ENCODE measurements around the gene GKAP1.
"Not testable (repeated sequence)": the region's sequence is repeated elsewhere in the genome, so short reads cannot be mapped to it uniquely, and the experiment has no call there.

GKAP1 gene

GRCh38 chr9:83794051-83794450 is 23.5 kb downstream of the GKAP1 start:
- H3K9me3 ChIP-seq (replicated peaks; ENCODE audit: low read length), result no peaks in the 10 kb centered on the region
- no peaks in the 10 kb centered on the region for H3K36me3 ChIP-seq (ENCODE audit: insufficient read depth, low read length)
- H3K9ac ChIP-seq (ENCODE audit: low read depth, low read length), result no peak overlapping the region
- H3K4me3 ChIP-seq (ENCODE audit: low read length), result no peak overlapping the region
- no peaks in the 10 kb centered on the region for H3K4me1 ChIP-seq (ENCODE audit: control insufficient read depth, insufficient read depth, low read length)
- H3K27me3 ChIP-seq (ENCODE audit: control insufficient read depth, insufficient read depth, low read length), result no peaks in the 10 kb centered on the region
- H3K4me2 ChIP-seq (ENCODE audit: low read length), result no peak overlapping the region

- Histone ChIP-seq H3K4me1 (ENCODE audit: control insufficient read depth, insufficient read depth, low read length) (no peaks in the 10 kb centered on the region), H3K27me3 (ENCODE audit: control insufficient read depth, insufficient read depth, low read length) (no peaks in the 10 kb centered on the region), H3K9me3 (replicated peaks; ENCODE audit: low read length) (no peaks in the 10 kb centered on the region), H3K4me3 (ENCODE audit: low read length) (no peak overlapping the region), H3K9ac (ENCODE audit: low read depth, low read length) (no peak overlapping the region), H3K4me2 (ENCODE audit: low read length) (no peak overlapping the region), H3K36me3 (ENCODE audit: insufficient read depth, low read length) (no peaks in the 10 kb centered on the region)
Observed at GRCh38 chr9:83792746-83793145, 24.8 kb downstream of the GKAP1 start.

- H3K9me3 ChIP-seq (replicated peaks; ENCODE audit: low read length), result no peaks in the 10 kb centered on the region
- H3K27me3 ChIP-seq (ENCODE audit: control insufficient read depth, insufficient read depth, low read length), result no peaks in the 10 kb centered on the region
- no peak overlapping the region for H3K9ac ChIP-seq (ENCODE audit: low read depth, low read length)
- H3K4me2 ChIP-seq (ENCODE audit: low read length), result no peak overlapping the region
- no peaks in the 10 kb centered on the region for H3K4me1 ChIP-seq (ENCODE audit: control insufficient read depth, insufficient read depth, low read length)
- no peaks in the 10 kb centered on the region for H3K36me3 ChIP-seq (ENCODE audit: insufficient read depth, low read length)
- H3K4me3 ChIP-seq (ENCODE audit: low read length), result no peak overlapping the region
Observed at GRCh38 chr9:83778164-83778563, 39.4 kb downstream of the GKAP1 start.

GRCh38 chr9:83775932-83776331 is 41.6 kb downstream of the GKAP1 start:
- Histone ChIP-seq H3K4me2 (ENCODE audit: low read length) (no peak overlapping the region), H3K4me3 (ENCODE audit: low read length) (no peak overlapping the region)

GRCh38 chr9:83772860-83773259 is 44.7 kb downstream of the GKAP1 start:
- Histone ChIP-seq H3K4me1 (ENCODE audit: control insufficient read depth, insufficient read depth, low read length) (no peaks in the 10 kb centered on the region), H3K4me3 (ENCODE audit: low read length) (no peak overlapping the region), H3K4me2 (ENCODE audit: low read length) (no peak overlapping the region), H3K36me3 (ENCODE audit: insufficient read depth, low read length) (no peaks in the 10 kb centered on the region), H3K9ac (ENCODE audit: low read depth, low read length) (no peak overlapping the region), H3K9me3 (replicated peaks; ENCODE audit: low read length) (no peaks in the 10 kb centered on the region), H3K27me3 (ENCODE audit: control insufficient read depth, insufficient read depth, low read length) (no peaks in the 10 kb centered on the region)

More at GRCh38 chr9:83775932-83776331, 41.6 kb downstream of the GKAP1 start:
- H3K36me3 ChIP-seq (ENCODE audit: insufficient read depth, low read length), result no peaks in the 10 kb centered on the region
- no peaks in the 10 kb centered on the region for H3K9me3 ChIP-seq (replicated peaks; ENCODE audit: low read length)
- H3K4me1 ChIP-seq (ENCODE audit: control insufficient read depth, insufficient read depth, low read length), result no peaks in the 10 kb centered on the region
- H3K27me3 ChIP-seq (ENCODE audit: control insufficient read depth, insufficient read depth, low read length), result no peaks in the 10 kb centered on the region
- H3K9ac ChIP-seq (ENCODE audit: low read depth, low read length), result no peak overlapping the region

- Histone ChIP-seq H3K9ac (ENCODE audit: low read depth, low read length) (no peak overlapping the region), H3K4me3 (ENCODE audit: low read length) (no peak overlapping the region), H3K4me1 (ENCODE audit: control insufficient read depth, insufficient read depth, low read length) (no peaks in the 10 kb centered on the region), H3K36me3 (ENCODE audit: insufficient read depth, low read length) (no peaks in the 10 kb centered on the region), H3K4me2 (ENCODE audit: low read length) (no peak overlapping the region), H3K27me3 (ENCODE audit: control insufficient read depth, insufficient read depth, low read length) (no peaks in the 10 kb centered on the region), H3K9me3 (replicated peaks; ENCODE audit: low read length) (no peaks in the 10 kb centered on the region)
Observed at GRCh38 chr9:83765376-83765775, 52.2 kb downstream of the GKAP1 start.

- Histone ChIP-seq H3K27me3 (ENCODE audit: control insufficient read depth, insufficient read depth, low read length) (no peaks in the 10 kb centered on the region), H3K4me2 (ENCODE audit: low read length) (no peak overlapping the region), H3K9me3 (replicated peaks; ENCODE audit: low read length) (no peaks in the 10 kb centered on the region), H3K9ac (ENCODE audit: low read depth, low read length) (no peak overlapping the region), H3K4me1 (ENCODE audit: control insufficient read depth, insufficient read depth, low read length) (no peaks in the 10 kb centered on the region), H3K36me3 (ENCODE audit: insufficient read depth, low read length) (no peaks in the 10 kb centered on the region), H3K4me3 (ENCODE audit: low read length) (no peak overlapping the region)
Observed at GRCh38 chr9:83754383-83754977, 63.1 kb downstream of the GKAP1 start.

GRCh38 chr9:83749706-83750105 is 67.9 kb downstream of the GKAP1 start:
- no peaks in the 10 kb centered on the region for H3K9me3 ChIP-seq (replicated peaks; ENCODE audit: low read length)
- H3K4me3 ChIP-seq (ENCODE audit: low read length), result no peak overlapping the region

GRCh38 chr9:83744206-83744605 is 73.4 kb downstream of the GKAP1 start:
- H3K4me1 ChIP-seq (ENCODE audit: control insufficient read depth, insufficient read depth, low read length), result no peaks in the 10 kb centered on the region
- no peak overlapping the region for H3K4me3 ChIP-seq (ENCODE audit: low read length)
- H3K4me2 ChIP-seq (ENCODE audit: low read length), result no peak overlapping the region
- H3K27me3 ChIP-seq (ENCODE audit: control insufficient read depth, insufficient read depth, low read length), result no peaks in the 10 kb centered on the region
- H3K36me3 ChIP-seq (ENCODE audit: insufficient read depth, low read length), result no peaks in the 10 kb centered on the region
- H3K9me3 ChIP-seq (replicated peaks; ENCODE audit: low read length), result no peaks in the 10 kb centered on the region
- H3K9ac ChIP-seq (ENCODE audit: low read depth, low read length), result no peak overlapping the region

More at GRCh38 chr9:83749706-83750105, 67.9 kb downstream of the GKAP1 start:
- Histone ChIP-seq H3K9ac (ENCODE audit: low read depth, low read length) (no peak overlapping the region), H3K36me3 (ENCODE audit: insufficient read depth, low read length) (no peaks in the 10 kb centered on the region), H3K27me3 (ENCODE audit: control insufficient read depth, insufficient read depth, low read length) (no peaks in the 10 kb centered on the region), H3K4me2 (ENCODE audit: low read length) (no peak overlapping the region), H3K4me1 (ENCODE audit: control insufficient read depth, insufficient read depth, low read length) (no peaks in the 10 kb centered on the region)

- Histone ChIP-seq H3K4me3 (ENCODE audit: low read length) (no peak overlapping the region), H3K9me3 (replicated peaks; ENCODE audit: low read length) (no peaks in the 10 kb centered on the region), H3K36me3 (ENCODE audit: insufficient read depth, low read length) (no peaks in the 10 kb centered on the region), H3K4me1 (ENCODE audit: control insufficient read depth, insufficient read depth, low read length) (no peaks in the 10 kb centered on the region), H3K4me2 (ENCODE audit: low read length) (no peak overlapping the region), H3K9ac (ENCODE audit: low read depth, low read length) (no peak overlapping the region), H3K27me3 (ENCODE audit: control insufficient read depth, insufficient read depth, low read length) (peaks cover 8% of the 10 kb centered on the region)
Observed at GRCh38 chr9:83733739-83734138, 83.8 kb downstream of the GKAP1 start.

GRCh38 chr9:83728591-83729368 is 88.8 kb downstream of the GKAP1 start:
- H3K9me3 ChIP-seq (replicated peaks; ENCODE audit: low read length); H3K9ac ChIP-seq (ENCODE audit: low read depth, low read length); H3K36me3 ChIP-seq (ENCODE audit: insufficient read depth, low read length): not testable (repeated sequence)

GRCh38 chr9:83724436-83724835 is 93.1 kb downstream of the GKAP1 start:
- no peaks in the 10 kb centered on the region for H3K4me1 ChIP-seq (ENCODE audit: control insufficient read depth, insufficient read depth, low read length)
- no peaks in the 10 kb centered on the region for H3K9me3 ChIP-seq (replicated peaks; ENCODE audit: low read length)
- no peak overlapping the region for H3K4me3 ChIP-seq (ENCODE audit: low read length)
- no peak overlapping the region for H3K4me2 ChIP-seq (ENCODE audit: low read length)
- H3K36me3 ChIP-seq (ENCODE audit: insufficient read depth, low read length), result no peaks in the 10 kb centered on the region
- H3K9ac ChIP-seq (ENCODE audit: low read depth, low read length), result no peak overlapping the region
- H3K27me3 ChIP-seq (ENCODE audit: control insufficient read depth, insufficient read depth, low read length), result peaks cover 5% of the 10 kb centered on the region

More at GRCh38 chr9:83728591-83729368, 88.8 kb downstream of the GKAP1 start:
- H3K4me1 ChIP-seq (ENCODE audit: control insufficient read depth, insufficient read depth, low read length); H3K27me3 ChIP-seq (ENCODE audit: control insufficient read depth, insufficient read depth, low read length); H3K4me2 ChIP-seq (ENCODE audit: low read length); H3K4me3 ChIP-seq (ENCODE audit: low read length): not testable (repeated sequence)

All from skeletal muscle satellite cell (primary cell).